HEK293 (cell line): ENCODE results near the gene DGUOK.

Experiments
- CTCF ChIA-PET: fragments of 350-600 bp; formaldehyde crosslinking; extraction: SDS; loops from one replicate; lab custom pipeline; 2021; ENCODE audit warnings: antibody characterized with exemption; lab: Yijun Ruan, JAX
- POLR2A ChIA-PET: fragments of 300-600 bp; formaldehyde crosslinking; extraction: SDS; loops from one replicate; lab custom pipeline; 2020; ENCODE audit warnings: antibody characterized with exemption, inconsistent platforms; lab: Yijun Ruan, JAX
- H3K27ac ChIP-seq: fragments of 200-500 bp; sonication (Bioruptor generic); 2 replicates; pipeline ENCODE4 v1.5.1; 2014; ENCODE audit warnings: low read depth, low read length, control low read depth, inconsistent platforms; ENCODE audit errors: extremely low read depth
- H3K36me3 ChIP-seq, 2 experiments: fragments of 200-500 bp in 1 of 2; sonication (Bioruptor generic) in 1 of 2; 1 replicate in 1 of 2; 2 replicates in 1 of 2; pipeline ENCODE4 v1.5.1; 2014 to 2017; ENCODE audit warnings: inconsistent platforms in 2 of 2, low read length in 2 of 2; ENCODE audit not compliant: control insufficient read depth in 2 of 2, insufficient read depth in 1 of 2
- H3K4me1 ChIP-seq: fragments of 200-500 bp; sonication (Bioruptor generic); 2 replicates; pipeline ENCODE4 v1.5.1; 2014; ENCODE audit warnings: mild to moderate bottlenecking, low read length, inconsistent platforms; ENCODE audit not compliant: control insufficient read depth, insufficient read depth
- H3K4me3 ChIP-seq: 2 replicates; pipeline ENCODE4 v1.5.1; 2011; ENCODE audit warnings: low read depth, mild to moderate bottlenecking, control low read depth, low read length, moderate library complexity
- H3K9me3 ChIP-seq: fragments of 200-500 bp; sonication (Bioruptor generic); 2 replicates; pipeline ENCODE4 v1.5.1; 2014; ENCODE audit warnings: low read depth, low read length, inconsistent platforms; ENCODE audit not compliant: control insufficient read depth, insufficient read depth
- WT1 ChIP-seq: fragments of 450-650 bp; formaldehyde crosslinking; IDR thresholded peaks from 2 replicates; pipeline ENCODE4 v1.5.1; 2016; ENCODE audit warnings: missing biosample characterization, missing genetic modification characterization
- ZNF155 ChIP-seq: fragments of 450-650 bp; formaldehyde crosslinking; IDR thresholded peaks from 2 replicates; pipeline ENCODE4 v1.5.1; 2016; ENCODE audit warnings: missing biosample characterization, missing genetic modification characterization
- ZNF174 ChIP-seq: fragments of 450-650 bp; formaldehyde crosslinking; IDR thresholded peaks from 2 replicates; pipeline ENCODE4 v1.5.0; 2017; ENCODE audit warnings: missing biosample characterization, mild to moderate bottlenecking, missing genetic modification characterization
- ZNF302 ChIP-seq: fragments of 450-650 bp; formaldehyde crosslinking; IDR thresholded peaks from 2 replicates; pipeline ENCODE4 v1.5.1; 2016; ENCODE audit warnings: missing biosample characterization, missing genetic modification characterization, low read depth
- ZNF571 ChIP-seq: fragments of 450-650 bp; formaldehyde crosslinking; IDR thresholded peaks from 2 replicates; pipeline ENCODE4 v1.5.0; 2017; ENCODE audit warnings: missing biosample characterization, missing genetic modification characterization
- ZNF585B ChIP-seq: fragments of 450-650 bp; formaldehyde crosslinking; IDR thresholded peaks from 2 replicates; pipeline ENCODE4 v1.5.1; 2016; ENCODE audit warnings: missing biosample characterization, missing genetic modification characterization
- ZNF600 ChIP-seq: fragments of 450-650 bp; formaldehyde crosslinking; IDR thresholded peaks from 2 replicates; pipeline ENCODE4 v1.5.1; 2016; ENCODE audit warnings: missing biosample characterization, missing genetic modification characterization
- ZNF610 ChIP-seq: fragments of 450-650 bp; formaldehyde crosslinking; IDR thresholded peaks from 2 replicates; pipeline ENCODE4 v1.5.1; 2016; ENCODE audit warnings: missing biosample characterization, missing genetic modification characterization, borderline replicate concordance
- ZNF768 ChIP-seq: fragments of 450-650 bp; formaldehyde crosslinking; IDR thresholded peaks from 2 replicates; pipeline ENCODE4 v1.5.1; 2018; ENCODE audit warnings: missing biosample characterization, mild to moderate bottlenecking, missing genetic modification characterization
- ZXDB ChIP-seq: fragments of 450-650 bp; formaldehyde crosslinking; IDR thresholded peaks from 2 replicates; pipeline ENCODE4 v1.5.1; 2016; ENCODE audit warnings: missing biosample characterization, missing genetic modification characterization
- TF ChIP-seq, protein P1 (sequence below): fragments of 450-650 bp; formaldehyde crosslinking; IDR thresholded peaks from 2 replicates; pipeline ENCODE4 v1.5.1; 2016; ENCODE audit warnings: missing biosample characterization, missing genetic modification characterization
- TF ChIP-seq, protein P2 (sequence below): fragments of 450-650 bp; formaldehyde crosslinking; IDR thresholded peaks from 2 replicates; pipeline ENCODE4 v1.5.0; 2017; ENCODE audit warnings: missing biosample characterization, missing genetic modification characterization, borderline replicate concordance
- TF ChIP-seq, protein P3 (sequence below): fragments of 450-650 bp; formaldehyde crosslinking; IDR thresholded peaks from 2 replicates; pipeline ENCODE4 v1.5.1; 2016; ENCODE audit warnings: missing biosample characterization, missing genetic modification characterization
- TF ChIP-seq, protein P4 (sequence below): fragments of 450-650 bp; formaldehyde crosslinking; IDR thresholded peaks from 2 replicates; pipeline ENCODE4; 2016; ENCODE audit warnings: missing biosample characterization, missing genetic modification characterization
- TF ChIP-seq, protein P5 (sequence below): fragments of 450-650 bp; formaldehyde crosslinking; IDR thresholded peaks from 2 replicates; pipeline ENCODE4 v1.5.1; 2016; ENCODE audit warnings: missing biosample characterization, missing genetic modification characterization, low read depth
- TF ChIP-seq, protein P6 (sequence below): fragments of 450-650 bp; formaldehyde crosslinking; IDR thresholded peaks from 2 replicates; pipeline ENCODE4 v1.5.1; 2016; ENCODE audit warnings: missing biosample characterization, missing genetic modification characterization

DGUOK gene

DNA sequence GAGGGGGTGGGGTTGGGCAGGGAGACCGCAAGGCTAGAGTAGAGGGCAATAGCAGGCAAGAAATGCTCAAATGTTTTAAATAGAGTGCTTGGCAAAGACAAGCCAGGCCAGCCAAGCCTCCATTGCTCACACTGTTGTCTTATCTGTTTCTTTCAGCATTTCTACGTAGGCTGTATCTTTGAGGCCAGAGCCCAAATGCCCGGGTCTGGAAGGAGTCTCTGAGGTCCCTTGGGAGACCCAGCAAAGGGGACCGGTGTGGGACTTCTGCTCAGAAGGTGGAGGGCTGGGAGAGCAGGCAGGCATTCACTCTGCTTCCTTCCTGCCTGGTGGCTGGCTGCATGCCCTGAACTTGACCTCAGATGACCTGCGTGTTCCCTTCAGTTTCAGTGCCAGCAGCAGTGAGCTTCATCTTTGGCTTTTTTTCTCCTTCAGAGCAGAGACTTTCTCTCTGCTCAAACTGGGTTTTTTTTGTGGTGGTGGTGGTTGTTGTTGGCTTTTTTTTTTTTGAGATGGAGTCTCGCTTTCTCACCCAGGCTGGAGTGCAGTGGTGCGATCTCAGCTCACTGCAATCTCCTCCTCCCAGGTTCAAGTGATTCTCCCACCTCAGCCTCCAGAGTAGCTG lies 44.3 kb downstream of the DGUOK start (continued):
- TF ChIP-seq, protein P1, sequence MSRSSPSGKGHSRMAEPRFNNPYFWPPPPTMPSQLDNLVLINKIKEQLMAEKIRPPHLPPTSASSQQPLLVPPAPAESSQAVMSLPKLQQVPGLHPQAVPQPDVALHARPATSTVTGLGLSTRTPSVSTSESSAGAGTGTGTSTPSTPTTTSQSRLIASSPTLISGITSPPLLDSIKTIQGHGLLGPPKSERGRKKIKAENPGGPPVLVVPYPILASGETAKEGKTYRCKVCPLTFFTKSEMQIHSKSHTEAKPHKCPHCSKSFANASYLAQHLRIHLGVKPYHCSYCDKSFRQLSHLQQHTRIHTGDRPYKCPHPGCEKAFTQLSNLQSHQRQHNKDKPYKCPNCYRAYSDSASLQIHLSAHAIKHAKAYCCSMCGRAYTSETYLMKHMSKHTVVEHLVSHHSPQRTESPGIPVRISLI = peak; percentile 69; the same call in 1 of the 2 replicates

DNA sequence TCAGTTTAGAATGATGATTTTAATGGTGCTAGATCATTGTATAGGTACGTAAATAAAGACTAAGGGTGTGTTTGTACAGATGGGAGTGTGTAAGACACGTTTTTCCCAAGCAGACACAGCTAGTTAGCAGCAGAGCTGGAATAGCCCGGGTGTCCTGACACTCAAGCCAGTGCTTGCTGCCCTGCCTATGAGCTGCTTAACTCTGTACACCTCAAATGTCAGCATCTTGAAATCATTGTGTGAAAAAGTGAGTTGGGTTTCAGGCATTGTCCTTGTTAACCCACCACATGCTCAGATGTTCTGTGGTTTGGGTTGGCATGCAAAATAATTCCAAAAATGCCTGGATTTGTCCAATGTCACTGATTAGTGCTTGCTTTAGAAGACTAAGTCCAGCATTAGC lies 45.0 kb downstream of the DGUOK start:
- POLR2A ChIA-PET = no interaction called here
- no peaks in the 10 kb centered on the region for H3K36me3 ChIP-seq

DNA sequence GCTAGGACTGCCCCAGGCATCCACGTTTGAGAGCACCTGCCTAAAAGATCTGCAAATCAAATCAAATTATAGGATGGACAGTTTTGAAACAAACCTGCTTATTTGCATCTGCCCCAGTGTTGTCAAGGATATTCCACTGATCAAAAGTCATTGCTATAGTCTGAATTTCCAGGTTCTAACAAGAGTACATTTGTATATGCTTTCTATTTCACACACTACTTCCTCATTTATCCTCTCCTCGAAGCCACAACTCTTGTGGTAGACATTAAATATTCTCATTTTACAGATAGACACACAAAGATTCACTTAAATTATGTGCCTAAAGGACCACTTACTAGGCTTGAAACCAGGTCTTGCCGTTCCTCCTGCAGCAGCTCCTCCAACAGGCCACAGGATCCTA lies 46.2 kb downstream of the DGUOK start:
- H3K36me3 ChIP-seq = no peaks in the 10 kb centered on the region
- H3K4me3 ChIP-seq = no peak overlapping the region
- CTCF ChIA-PET = interaction anchor here (0.7 to 1.0 kb wide), 2 partner anchors 134 to 174 kb away, joined by 3 read pairs; partner anchors contain the start of gene BOLA3
- no peaks in the 10 kb centered on the region; the same call in 1 of the 2 replicates for H3K4me1 ChIP-seq
- TF ChIP-seq ZNF571 (tag by site-specific recombination) = no peak
- no peak for TF ChIP-seq ZNF768 (tag by site-specific recombination)
- TF ChIP-seq ZNF174 (tag by site-specific recombination) = no peak
- TF ChIP-seq ZNF155 (tag by site-specific recombination) = no peak
- TF ChIP-seq ZNF585B (tag by site-specific recombination) = no peak
- TF ChIP-seq, protein P2, sequence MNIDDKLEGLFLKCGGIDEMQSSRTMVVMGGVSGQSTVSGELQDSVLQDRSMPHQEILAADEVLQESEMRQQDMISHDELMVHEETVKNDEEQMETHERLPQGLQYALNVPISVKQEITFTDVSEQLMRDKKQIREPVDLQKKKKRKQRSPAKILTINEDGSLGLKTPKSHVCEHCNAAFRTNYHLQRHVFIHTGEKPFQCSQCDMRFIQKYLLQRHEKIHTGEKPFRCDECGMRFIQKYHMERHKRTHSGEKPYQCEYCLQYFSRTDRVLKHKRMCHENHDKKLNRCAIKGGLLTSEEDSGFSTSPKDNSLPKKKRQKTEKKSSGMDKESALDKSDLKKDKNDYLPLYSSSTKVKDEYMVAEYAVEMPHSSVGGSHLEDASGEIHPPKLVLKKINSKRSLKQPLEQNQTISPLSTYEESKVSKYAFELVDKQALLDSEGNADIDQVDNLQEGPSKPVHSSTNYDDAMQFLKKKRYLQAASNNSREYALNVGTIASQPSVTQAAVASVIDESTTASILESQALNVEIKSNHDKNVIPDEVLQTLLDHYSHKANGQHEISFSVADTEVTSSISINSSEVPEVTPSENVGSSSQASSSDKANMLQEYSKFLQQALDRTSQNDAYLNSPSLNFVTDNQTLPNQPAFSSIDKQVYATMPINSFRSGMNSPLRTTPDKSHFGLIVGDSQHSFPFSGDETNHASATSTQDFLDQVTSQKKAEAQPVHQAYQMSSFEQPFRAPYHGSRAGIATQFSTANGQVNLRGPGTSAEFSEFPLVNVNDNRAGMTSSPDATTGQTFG (tag by site-specific recombination) = no peak
- TF ChIP-seq ZNF610 = no peak
- TF ChIP-seq ZXDB (tag by site-specific recombination) = no peak
- TF ChIP-seq, protein P3, sequence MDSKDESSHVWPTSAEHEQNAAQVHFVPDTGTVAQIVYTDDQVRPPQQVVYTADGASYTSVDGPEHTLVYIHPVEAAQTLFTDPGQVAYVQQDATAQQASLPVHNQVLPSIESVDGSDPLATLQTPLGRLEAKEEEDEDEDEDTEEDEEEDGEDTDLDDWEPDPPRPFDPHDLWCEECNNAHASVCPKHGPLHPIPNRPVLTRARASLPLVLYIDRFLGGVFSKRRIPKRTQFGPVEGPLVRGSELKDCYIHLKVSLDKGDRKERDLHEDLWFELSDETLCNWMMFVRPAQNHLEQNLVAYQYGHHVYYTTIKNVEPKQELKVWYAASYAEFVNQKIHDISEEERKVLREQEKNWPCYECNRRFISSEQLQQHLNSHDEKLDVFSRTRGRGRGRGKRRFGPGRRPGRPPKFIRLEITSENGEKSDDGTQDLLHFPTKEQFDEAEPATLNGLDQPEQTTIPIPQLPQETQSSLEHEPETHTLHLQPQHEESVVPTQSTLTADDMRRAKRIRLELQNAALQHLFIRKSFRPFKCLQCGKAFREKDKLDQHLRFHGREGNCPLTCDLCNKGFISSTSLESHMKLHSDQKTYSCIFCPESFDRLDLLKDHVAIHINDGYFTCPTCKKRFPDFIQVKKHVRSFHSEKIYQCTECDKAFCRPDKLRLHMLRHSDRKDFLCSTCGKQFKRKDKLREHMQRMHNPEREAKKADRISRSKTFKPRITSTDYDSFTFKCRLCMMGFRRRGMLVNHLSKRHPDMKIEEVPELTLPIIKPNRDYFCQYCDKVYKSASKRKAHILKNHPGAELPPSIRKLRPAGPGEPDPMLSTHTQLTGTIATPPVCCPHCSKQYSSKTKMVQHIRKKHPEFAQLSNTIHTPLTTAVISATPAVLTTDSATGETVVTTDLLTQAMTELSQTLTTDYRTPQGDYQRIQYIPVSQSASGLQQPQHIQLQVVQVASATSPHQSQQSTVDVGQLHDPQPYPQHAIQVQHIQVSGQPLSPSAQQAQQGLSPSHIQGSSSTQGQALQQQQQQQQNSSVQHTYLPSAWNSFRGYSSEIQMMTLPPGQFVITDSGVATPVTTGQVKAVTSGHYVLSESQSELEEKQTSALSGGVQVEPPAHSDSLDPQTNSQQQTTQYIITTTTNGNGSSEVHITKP (tag by site-specific recombination) = no peak
- TF ChIP-seq, protein P4, sequence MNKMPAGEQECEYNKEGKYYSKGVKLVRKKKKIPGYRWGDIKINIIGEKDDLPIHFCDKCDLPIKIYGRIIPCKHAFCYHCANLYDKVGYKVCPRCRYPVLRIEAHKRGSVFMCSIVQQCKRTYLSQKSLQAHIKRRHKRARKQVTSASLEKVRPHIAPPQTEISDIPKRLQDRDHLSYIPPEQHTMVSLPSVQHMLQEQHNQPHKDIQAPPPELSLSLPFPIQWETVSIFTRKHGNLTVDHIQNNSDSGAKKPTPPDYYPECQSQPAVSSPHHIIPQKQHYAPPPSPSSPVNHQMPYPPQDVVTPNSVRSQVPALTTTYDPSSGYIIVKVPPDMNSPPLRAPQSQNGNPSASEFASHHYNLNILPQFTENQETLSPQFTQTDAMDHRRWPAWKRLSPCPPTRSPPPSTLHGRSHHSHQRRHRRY (tag by site-specific recombination) = no peak
- TF ChIP-seq ZNF600 = no peak
- TF ChIP-seq, protein P5, sequence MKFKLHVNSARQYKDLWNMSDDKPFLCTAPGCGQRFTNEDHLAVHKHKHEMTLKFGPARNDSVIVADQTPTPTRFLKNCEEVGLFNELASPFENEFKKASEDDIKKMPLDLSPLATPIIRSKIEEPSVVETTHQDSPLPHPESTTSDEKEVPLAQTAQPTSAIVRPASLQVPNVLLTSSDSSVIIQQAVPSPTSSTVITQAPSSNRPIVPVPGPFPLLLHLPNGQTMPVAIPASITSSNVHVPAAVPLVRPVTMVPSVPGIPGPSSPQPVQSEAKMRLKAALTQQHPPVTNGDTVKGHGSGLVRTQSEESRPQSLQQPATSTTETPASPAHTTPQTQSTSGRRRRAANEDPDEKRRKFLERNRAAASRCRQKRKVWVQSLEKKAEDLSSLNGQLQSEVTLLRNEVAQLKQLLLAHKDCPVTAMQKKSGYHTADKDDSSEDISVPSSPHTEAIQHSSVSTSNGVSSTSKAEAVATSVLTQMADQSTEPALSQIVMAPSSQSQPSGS (tag by site-specific recombination) = no peak
- H3K27ac ChIP-seq = no peak overlapping the region
- POLR2A ChIA-PET = no interaction called here
- no peaks in the 10 kb centered on the region for H3K9me3 ChIP-seq

More for the DNA sequence above, 45.0 kb downstream of the DGUOK start:
- TF ChIP-seq WT1 (tag by site-specific recombination) (no peak), ZNF302 (no peak)
- TF ChIP-seq, protein P6, sequence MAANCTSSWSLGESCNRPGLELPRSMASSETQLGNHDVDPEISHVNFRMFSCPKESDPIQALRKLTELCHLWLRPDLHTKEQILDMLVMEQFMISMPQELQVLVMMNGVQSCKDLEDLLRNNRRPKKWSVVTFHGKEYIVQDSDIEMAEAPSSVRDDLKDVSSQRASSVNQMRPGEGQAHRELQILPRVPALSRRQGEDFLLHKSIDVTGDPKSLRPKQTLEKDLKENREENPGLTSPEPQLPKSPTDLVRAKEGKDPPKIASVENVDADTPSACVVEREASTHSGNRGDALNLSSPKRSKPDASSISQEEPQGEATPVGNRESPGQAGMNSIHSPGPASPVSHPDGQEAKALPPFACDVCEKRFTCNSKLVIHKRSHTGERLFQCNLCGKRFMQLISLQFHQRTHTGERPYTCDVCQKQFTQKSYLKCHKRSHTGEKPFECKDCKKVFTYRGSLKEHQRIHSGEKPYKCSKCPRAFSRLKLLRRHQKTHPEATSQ (tag by site-specific recombination) = no peak
- no peak overlapping the region for H3K27ac ChIP-seq
- CTCF ChIA-PET = interaction anchor here (0.5 to 1.0 kb wide), 3 partner anchors 13 to 176 kb away, joined by 3 to 6 read pairs (median 3); partner anchors contain the start of gene BOLA3
- no peaks in the 10 kb centered on the region; the same call in 1 of the 2 replicates for H3K4me1 ChIP-seq
- H3K9me3 ChIP-seq = no peaks in the 10 kb centered on the region
- H3K4me3 ChIP-seq = no peak overlapping the region
